DMS79 treated with DMSO at 0.1 percent for 48 hours (cell line): ENCODE measurements around the gene TMOD2.
A peak's percentile ranks its signal among the peaks of the same experiment; 100 is the strongest.

Experiments
- DNase-seq: peaks from one replicate; lab custom pipeline; 2025; lab: John Stamatoyannopoulos, UW

TMOD2 gene

GRCh38 chr15:51736069-51736468, 15.3 kb upstream of the TMOD2 start:
- no peak for DNase-seq

GRCh38 chr15:51736751-51737521, 14.5 kb upstream of the TMOD2 start:
- peak; percentile 22 for DNase-seq

- peak; percentile 26 for DNase-seq
Observed at GRCh38 chr15:51737522-51738305, 13.7 kb upstream of the TMOD2 start, which contains the start of gene LYSMD2. Gene LYSMD2, minus strand, starts transcription at chr15:51737655. Its CDS starts 33 bp downstream, at chr15:51737622.

- DNase-seq = no peak
Observed at GRCh38 chr15:51738553-51738952, 12.8 kb upstream of the TMOD2 start.

GRCh38 chr15:51739061-51739712, 12.2 kb upstream of the TMOD2 start:
- DNase-seq = no peak

- no peak for DNase-seq
Observed at GRCh38 chr15:51749307-51749706, 2.1 kb upstream of the TMOD2 start.

GRCh38 chr15:51750186-51750585, 1.2 kb upstream of the TMOD2 start:
- DNase-seq = no peak

GRCh38 chr15:51751697-51752683, 593 bp downstream of the TMOD2 start:
- peak; percentile 35 for DNase-seq

GRCh38 chr15:51752888-51753287, 1.5 kb downstream of the TMOD2 start:
- DNase-seq = no peak

- DNase-seq = no peak
Observed at GRCh38 chr15:51754267-51754666, 2.9 kb downstream of the TMOD2 start.

- DNase-seq = no peak
Observed at GRCh38 chr15:51755790-51756189, 4.4 kb downstream of the TMOD2 start.

- DNase-seq = no peak
Observed at GRCh38 chr15:51756482-51756881, 5.1 kb downstream of the TMOD2 start.

- DNase-seq = no peak
Observed at GRCh38 chr15:51757450-51757849, 6.1 kb downstream of the TMOD2 start.

GRCh38 chr15:51758645-51759044, 7.2 kb downstream of the TMOD2 start:
- peak; percentile 19 for DNase-seq

- peak; percentile 80 for DNase-seq
Observed at GRCh38 chr15:51759557-51760070, 8.2 kb downstream of the TMOD2 start.

- DNase-seq = no peak
Observed at GRCh38 chr15:51760805-51761204, 9.4 kb downstream of the TMOD2 start.

- no peak for DNase-seq
Observed at GRCh38 chr15:51765751-51766150, 14.4 kb downstream of the TMOD2 start.

GRCh38 chr15:51766341-51766740, 14.9 kb downstream of the TMOD2 start:
- DNase-seq = no peak

GRCh38 chr15:51768018-51768417, 16.6 kb downstream of the TMOD2 start:
- no peak for DNase-seq

- DNase-seq = no peak
Observed at GRCh38 chr15:51770902-51771301, 19.5 kb downstream of the TMOD2 start.

GRCh38 chr15:51771773-51772172, 20.4 kb downstream of the TMOD2 start:
- DNase-seq = no peak
